HG02852 (cell line): ENCODE results near the gene PIMREG.
"Not testable (repeated sequence)": the region's sequence is repeated elsewhere in the genome, so short reads cannot be mapped to it uniquely, and the experiment has no call there.

Experiments
- ATAC-seq: cut with Tn5 transposase; IDR thresholded peaks from one replicate; pipeline ENCODE4 v1.9.1; 2021; ENCODE audit warnings: mild to moderate bottlenecking, moderate library complexity; ENCODE audit not compliant: unreplicated experiment

The PIMREG gene

DNA sequence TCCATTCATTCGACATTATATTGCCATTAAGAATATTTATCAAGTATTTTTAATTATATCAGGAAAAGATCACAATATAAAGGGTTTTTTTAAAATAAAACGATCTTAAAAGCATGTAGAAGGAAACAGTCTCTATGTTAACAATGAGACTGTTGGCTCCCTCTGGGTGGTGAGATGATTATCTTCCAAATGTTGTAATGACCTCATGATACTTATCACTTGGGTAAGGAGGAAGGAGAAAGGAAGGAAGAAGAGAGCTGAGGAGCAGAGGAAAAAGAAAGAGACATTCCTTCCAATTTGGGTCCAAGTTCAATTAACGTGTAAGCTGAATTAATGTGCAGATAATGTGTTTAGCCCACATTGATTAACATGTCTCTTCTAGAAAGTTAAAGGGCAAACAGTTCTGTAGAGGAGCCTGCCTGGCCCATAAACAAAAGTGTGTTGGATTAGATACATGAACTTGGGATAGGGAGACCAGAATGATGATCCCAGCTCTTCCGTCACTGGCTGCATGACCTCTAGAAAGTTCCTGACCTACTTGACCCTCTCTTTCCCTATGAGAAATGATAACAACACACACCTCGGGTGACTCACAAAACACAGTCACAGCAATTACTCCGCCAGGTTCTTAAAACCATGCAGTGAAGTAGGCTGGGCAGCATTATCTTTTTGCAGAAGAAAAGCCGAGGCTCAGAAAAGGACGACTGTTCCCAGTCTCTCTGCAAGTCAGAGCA is 32.0 kb downstream of the PIMREG start:
- ATAC-seq: no peak

GRCh38 chr17:6476810-6477179 is 32.5 kb downstream of the PIMREG start:
- ATAC-seq: no peak

DNA sequence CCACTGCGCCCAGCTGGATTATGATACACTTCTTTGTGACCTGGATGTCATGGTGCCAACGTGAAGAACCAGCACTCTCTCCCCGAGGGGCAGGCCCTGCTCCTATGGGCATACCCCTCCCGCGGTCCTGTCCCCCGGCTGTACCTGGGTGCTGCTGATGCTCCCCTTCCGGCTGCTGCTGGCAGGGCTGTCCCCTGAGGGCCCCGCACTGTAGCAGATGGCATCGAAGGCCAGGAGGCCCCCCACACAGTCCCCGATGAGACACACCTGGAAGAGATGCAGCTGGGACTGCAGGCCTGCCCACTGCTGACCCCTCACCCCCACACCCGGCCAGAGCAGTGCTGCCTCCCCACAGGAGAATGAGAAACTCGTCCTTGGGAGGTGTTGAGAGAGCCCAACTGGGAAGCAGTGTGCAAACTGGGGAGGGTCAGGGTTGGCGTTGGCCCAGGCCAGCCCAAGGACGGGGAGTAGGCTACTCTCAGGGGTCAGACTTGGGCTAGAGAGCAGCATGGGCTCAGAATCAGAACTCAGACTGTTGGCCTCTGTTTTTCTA is 33.7 kb downstream of the PIMREG start:
- ATAC-seq: no peak

DNA sequence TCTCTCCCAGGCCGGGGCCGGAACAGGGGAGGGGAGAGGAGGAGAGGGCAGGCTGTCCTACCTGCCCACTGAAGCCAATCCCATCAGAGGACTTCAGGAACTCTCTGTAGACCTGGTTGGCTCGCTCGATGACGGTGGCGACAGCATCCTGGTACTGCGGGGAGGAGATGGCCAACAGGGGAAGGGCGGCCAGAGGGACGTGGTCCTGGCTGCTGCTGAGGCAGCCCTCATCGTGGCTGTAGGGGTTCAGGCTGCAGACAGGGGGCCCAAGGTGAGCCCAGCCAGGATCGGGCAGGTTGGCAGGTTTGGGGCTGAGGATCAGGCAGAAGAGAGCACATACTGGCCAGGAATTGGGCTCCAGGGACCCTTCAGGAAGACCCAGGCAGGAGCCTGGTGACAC is 34.2 kb downstream of the PIMREG start:
- no peak for ATAC-seq

GRCh38 chr17:6479622-6480302 is 35.5 kb downstream of the PIMREG start:
- ATAC-seq: no peak

GRCh38 chr17:6480303-6480675 is 36.0 kb downstream of the PIMREG start:
- no peak for ATAC-seq

GRCh38 chr17:6482105-6482455 is 37.8 kb downstream of the PIMREG start:
- no peak for ATAC-seq

DNA sequence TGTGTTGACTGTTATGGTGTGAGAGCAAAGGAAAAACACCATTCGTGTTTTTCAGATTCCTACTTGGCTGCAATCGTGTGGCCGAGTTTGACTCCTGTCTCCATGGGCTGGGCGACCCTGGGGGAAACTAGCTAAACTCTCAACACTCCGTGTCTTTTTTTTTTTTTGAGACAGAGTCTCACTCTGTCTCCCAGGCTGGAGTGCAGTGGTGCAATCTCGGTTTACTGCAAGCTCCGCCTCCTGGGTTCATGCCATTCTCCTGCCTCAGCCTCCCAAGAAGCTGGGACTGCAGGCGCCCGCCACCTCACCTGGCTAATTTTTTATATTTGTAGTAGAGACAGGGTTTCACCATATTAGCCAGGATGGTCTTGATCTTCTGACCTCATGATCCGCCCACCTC is 38.5 kb downstream of the PIMREG start:
- ATAC-seq: not testable (repeated sequence)

DNA sequence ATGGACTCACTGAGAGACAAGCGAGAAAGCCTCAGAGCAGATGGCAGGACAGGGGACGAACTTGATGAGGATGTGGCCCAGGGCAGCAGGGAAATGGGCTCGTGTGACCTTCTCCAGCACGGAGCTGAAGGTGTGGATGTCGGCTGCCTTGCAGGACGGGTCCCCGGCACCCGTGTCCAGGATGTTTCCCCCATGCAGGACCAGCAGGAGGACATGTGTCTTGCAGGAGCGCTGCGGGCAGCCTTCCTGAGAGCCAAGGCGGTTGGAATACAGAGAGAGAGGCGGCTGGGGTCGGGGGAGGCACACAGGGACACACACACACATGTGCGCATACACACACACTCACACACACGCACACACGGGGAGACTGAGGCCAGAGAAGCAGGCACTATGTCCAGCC is 39.3 kb downstream of the PIMREG start:
- no peak for ATAC-seq

- no peak for ATAC-seq
Observed at GRCh38 chr17:6485646-6486412, 41.6 kb downstream of the PIMREG start.

DNA sequence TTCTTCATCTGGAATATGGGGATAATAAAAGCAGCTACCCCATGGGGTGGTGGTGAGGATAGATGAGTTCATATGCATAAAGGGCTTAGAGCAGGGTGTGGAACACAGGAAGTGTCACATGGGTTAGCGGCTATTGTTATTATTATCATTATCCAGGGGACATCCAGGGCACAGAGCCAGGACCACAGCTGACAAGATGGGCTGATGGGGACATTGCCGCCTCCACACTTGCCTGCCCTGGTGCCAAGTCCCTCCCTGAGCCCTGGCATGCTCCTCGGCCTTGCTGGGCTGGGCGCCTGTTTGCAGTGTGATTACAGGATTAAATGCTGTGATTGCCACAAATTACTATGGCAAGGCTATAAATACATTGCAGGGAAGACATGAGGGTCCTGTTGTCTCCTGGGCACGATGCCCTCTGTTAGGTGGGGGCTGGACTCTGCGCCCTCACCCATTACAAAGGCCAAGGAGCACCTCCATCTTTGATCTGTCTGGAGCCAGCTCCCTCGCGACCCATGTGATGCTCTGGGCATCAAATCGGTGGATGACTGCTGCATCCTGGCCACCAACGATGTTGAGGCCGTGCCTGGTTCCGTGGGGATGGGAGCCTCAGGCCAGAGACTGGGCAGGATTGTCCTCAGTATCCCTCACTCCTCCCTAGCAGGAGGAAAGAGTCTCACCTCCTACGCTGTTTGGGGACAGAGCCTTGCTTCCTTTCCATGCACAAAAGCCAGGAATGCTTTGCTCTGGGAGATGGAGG is 43.2 kb downstream of the PIMREG start:
- ATAC-seq: no peak

GRCh38 chr17:6488008-6488539 is 43.8 kb downstream of the PIMREG start:
- no peak for ATAC-seq

- ATAC-seq: no peak
Observed at GRCh38 chr17:6489016-6489550, 44.8 kb downstream of the PIMREG start.

GRCh38 chr17:6491071-6491700 is 46.9 kb downstream of the PIMREG start:
- ATAC-seq: no peak

DNA sequence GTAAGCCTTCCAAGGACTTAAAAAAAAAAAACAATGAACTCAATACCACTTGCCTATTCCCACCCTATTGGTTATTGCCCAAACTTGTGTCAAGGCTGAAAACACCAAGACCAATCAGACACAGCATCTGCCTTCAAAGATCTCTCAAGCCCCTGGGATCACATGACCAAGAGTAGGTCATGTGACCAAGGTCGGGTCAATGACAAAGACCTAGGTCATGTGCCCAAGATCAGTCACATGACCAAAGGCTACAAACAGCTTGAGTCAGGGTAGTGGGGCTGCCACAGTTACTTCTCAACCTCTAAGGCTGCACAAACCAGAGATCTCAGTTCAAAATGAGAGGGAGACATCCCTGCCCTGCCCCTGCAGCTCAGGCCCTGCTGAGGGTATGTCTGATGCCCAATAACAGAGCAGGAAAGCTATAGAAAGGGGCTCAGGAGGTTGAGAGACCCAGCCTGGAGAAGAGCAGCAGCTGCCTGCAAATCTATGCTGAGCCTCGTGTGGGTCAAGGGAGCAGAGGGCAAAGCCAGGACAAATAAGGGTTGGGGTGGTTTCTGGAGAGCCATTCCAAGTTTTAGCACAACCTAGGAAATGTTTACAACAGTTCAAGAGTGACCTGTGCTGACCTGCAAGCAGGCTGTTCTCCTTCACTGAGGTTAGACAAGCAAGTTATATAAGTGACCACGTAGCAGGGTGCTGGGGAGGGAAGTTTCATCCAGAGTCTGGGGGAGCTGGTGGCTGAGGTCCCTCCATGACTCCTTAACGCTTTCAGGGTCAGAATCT is 48.8 kb downstream of the PIMREG start:
- ATAC-seq: no peak

GRCh38 chr17:6494239-6494941 is 50.1 kb downstream of the PIMREG start:
- no peak for ATAC-seq

DNA sequence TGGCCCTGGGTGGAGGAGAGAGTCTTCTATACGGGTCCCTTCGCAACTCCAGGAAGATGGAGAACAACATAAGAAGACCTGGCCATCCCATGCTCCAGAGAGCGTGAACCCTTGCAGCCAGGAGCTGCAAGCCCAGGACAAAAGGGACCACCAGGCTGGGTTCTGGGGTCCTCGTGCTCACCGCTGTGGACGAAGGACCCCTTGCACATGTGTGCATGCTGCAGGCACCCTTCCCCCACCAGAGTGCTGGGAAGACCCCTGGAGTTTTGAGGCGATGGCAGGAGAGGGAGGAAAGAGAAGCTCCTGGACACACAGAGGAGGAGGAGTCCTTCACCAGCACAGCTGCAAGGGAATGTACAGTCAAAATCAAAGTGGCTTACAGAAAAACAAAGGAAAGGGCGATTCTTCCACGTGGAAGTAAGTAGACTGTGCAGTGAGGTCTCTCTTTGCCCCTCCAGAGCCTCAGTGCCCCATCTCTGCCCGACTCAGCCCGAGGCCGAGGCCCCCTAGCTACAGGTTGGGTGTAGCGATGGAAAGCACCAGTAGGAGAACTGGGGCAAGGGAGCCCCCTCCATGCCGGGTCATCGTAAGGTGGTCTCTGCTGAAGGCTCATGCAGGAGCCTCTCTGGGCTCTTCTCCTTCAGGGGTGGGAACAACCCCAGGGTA is 51.3 kb downstream of the PIMREG start:
- no peak for ATAC-seq

GRCh38 chr17:6496116-6496481 is 51.8 kb downstream of the PIMREG start:
- no peak for ATAC-seq
